Activated naive CD4-positive, alpha-beta T cell treated with anti-CD3 and anti-CD28 coated beads for 36 hours (primary cell): ENCODE results near the gene SMIM13. TPM values are rescaled to one million over a fixed set of nuclear protein-coding genes. Genes with fewer than 3 reads are reported as not detected.
A peak's percentile ranks its signal among the peaks of the same experiment; 100 is the strongest.

ENCODE experiments used
- CTCF ChIA-PET: fragments of 350-600 bp; sonication (Branson Sonifier 250); formaldehyde crosslinking; loops from one replicate; lab custom pipeline; 2021; ENCODE audit warnings: antibody characterized with exemption; lab: Charles Lee
- DNase-seq: peaks from one replicate; pipeline ENCODE4 v3.0.0-alpha.2; 2020
- H3K27ac Mint-ChIP-seq: one replicate; pipeline ENCODE4 v1.8.0; 2021; ENCODE audit warnings: mild to moderate bottlenecking, mixed read lengths
- H3K27me3 Mint-ChIP-seq: one replicate; pipeline ENCODE4 v1.8.0; 2021; ENCODE audit warnings: low read depth, mixed read lengths
- H3K36me3 Mint-ChIP-seq: one replicate; pipeline ENCODE4 v1.8.0; 2021; ENCODE audit warnings: low read depth, mixed read lengths
- H3K4me1 Mint-ChIP-seq: one replicate; pipeline ENCODE4 v1.8.0; 2021; ENCODE audit warnings: low read depth, mixed read lengths
- H3K4me3 Mint-ChIP-seq: one replicate; pipeline ENCODE4 v1.8.0; 2021; ENCODE audit warnings: mild to moderate bottlenecking, moderate library complexity, mixed read lengths
- H3K9me3 Mint-ChIP-seq: one replicate; pipeline ENCODE4 v1.8.0; 2021; ENCODE audit warnings: mixed read lengths
- intact Hi-C: fragments of 100-400 bp; cut with micrococcal nuclease; formaldehyde crosslinking; loops from one replicate; pipeline ENCODE4 v1.15.1; 2023
- total RNA-seq, 2 experiments: library from RNA; stranded (reverse); gene quantifications; one replicate each; pipeline ENCODE4 v1.2.3, GENCODE V29; 2021

Gene SMIM13
- 1 to 10 TPM; 5.7 to 7.1 TPM for total RNA-seq

- intact Hi-C loops = loop anchor here (1.0 to 10.0 kb wide), 14 partner anchors 33 to 690 kb away; partner anchors contain the start of genes C6orf52, MAK, NEDD9 and PAK1IP1
- Mint-ChIP-seq H3K27me3 (no peaks in the 10 kb centered on the region), H3K4me1 (peaks cover 27% of the 10 kb centered on the region), H3K27ac (peak within 1 kb of the TSS; percentile 96), H3K9me3 (no peaks in the 10 kb centered on the region), H3K36me3 (peaks cover 6% of the 10 kb centered on the region), H3K4me3 (peak within 1 kb of the TSS; percentile 92)
- peak; percentile 98 for DNase-seq
- CTCF ChIA-PET = interaction anchor here (0.8 kb wide), 1 partner anchor 14 kb away, joined by 3 read pairs; no protein-coding TSS in a partner anchor
These were observed at the start of gene SMIM13 for GRCh38 chr6:11093626-11094410. TSS of gene SMIM13 (plus strand) at chr6:11093834. CDS start at chr6:11094314, 480 bp downstream.

DNA sequence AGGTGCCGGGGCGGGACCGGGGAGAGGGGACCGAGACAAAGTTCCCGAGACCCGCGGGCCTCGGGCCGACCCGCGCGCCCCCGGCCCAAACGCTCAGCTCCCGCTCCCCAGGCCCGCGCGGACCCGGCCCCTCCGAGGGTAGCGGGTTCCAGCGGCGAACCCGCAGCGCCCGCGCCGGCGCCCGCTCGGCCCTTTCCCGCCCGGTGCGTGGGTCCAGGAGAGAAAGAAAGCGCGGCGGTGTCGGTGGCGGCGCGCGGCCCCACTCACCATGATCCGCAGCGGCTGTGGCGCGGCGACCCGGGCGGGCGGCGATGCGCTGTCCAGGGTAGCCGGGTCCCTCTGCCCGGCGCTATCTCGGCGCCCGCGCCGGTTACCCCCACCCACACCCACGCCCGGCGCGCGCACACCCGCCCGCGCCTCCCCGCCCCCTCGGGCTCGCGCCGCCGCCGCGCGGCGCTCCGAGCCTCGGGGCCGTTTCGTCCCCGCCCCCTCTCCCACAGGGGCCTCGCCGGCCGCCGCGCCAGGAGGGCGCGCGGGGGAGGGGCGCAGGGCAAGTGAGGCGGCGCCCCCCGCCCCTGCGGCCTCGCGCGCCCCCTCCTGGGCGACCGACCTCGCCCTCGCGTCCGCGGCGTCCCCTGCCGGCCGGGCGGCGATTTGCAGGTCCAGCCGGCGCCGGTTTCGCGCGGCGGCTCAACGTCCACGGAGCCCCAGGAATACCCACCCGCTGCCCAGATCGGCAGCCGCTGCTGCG lies 49.5 kb upstream of the SMIM13 start, which contains the start of gene ELOVL2:
Gene ELOVL2 (minus strand): TSS at position 345 of the 751 bp plus-strand sequence. CDS start 75 bp downstream, at position 270.
- Mint-ChIP-seq H3K27ac (no peak within 1 kb of the TSS), H3K9me3 (no peaks in the 10 kb centered on the region), H3K27me3 (peaks cover 52% of the 10 kb centered on the region), H3K36me3 (no peaks in the 10 kb centered on the region), H3K4me3 (peak within 1 kb of the TSS; percentile 64), H3K4me1 (peaks cover 12% of the 10 kb centered on the region)
- DNase-seq = peak; percentile 12
- CTCF ChIA-PET = interaction anchor here (0.6 kb wide), 1 partner anchor 17 kb away, joined by 3 read pairs; no protein-coding TSS in a partner anchor
- intact Hi-C loops = loop anchor here (1.0 kb wide), 1 partner anchor 90 kb away; no protein-coding TSS in a partner anchor

GRCh38 chr6:11044712-11045167 lies 48.9 kb upstream of the SMIM13 start:
- Mint-ChIP-seq H3K9me3 (no peaks in the 10 kb centered on the region), H3K36me3 (no peaks in the 10 kb centered on the region), H3K27ac (no peak overlapping the region), H3K4me1 (peaks cover 12% of the 10 kb centered on the region), H3K27me3 (peaks cover 54% of the 10 kb centered on the region), H3K4me3 (peak overlapping the region; percentile 64)
- no peak for DNase-seq
- intact Hi-C loops = loop anchor here (1.0 kb wide), 1 partner anchor 90 kb away; no protein-coding TSS in a partner anchor
- CTCF ChIA-PET = no interaction called here

- Mint-ChIP-seq H3K4me1 (no peaks in the 10 kb centered on the region), H3K27ac (no peak overlapping the region), H3K9me3 (no peaks in the 10 kb centered on the region), H3K36me3 (no peaks in the 10 kb centered on the region), H3K4me3 (no peak overlapping the region), H3K27me3 (peaks cover 34% of the 10 kb centered on the region)
- CTCF ChIA-PET = no interaction called here
- DNase-seq = no peak
- intact Hi-C loops = no loop called here
These were observed 42.9 kb upstream of the SMIM13 start for GRCh38 chr6:11050731-11051130.

- peaks cover 18% of the 10 kb centered on the region for H3K27me3 Mint-ChIP-seq
- no peak for DNase-seq
- no peaks in the 10 kb centered on the region for H3K9me3 Mint-ChIP-seq
- no peaks in the 10 kb centered on the region for H3K36me3 Mint-ChIP-seq
- H3K4me1 Mint-ChIP-seq = no peaks in the 10 kb centered on the region
- H3K4me3 Mint-ChIP-seq = no peak overlapping the region
- intact Hi-C loops = no loop called here
- CTCF ChIA-PET = interaction anchor here (0.6 to 1.6 kb wide), 2 partner anchors 11 to 99 kb away, joined by 3 to 6 read pairs; no protein-coding TSS in a partner anchor
- H3K27ac Mint-ChIP-seq = no peak overlapping the region
These were observed 40.3 kb upstream of the SMIM13 start for GRCh38 chr6:11053307-11053706.

- H3K36me3 Mint-ChIP-seq = no peaks in the 10 kb centered on the region
These were observed 38.9 kb upstream of the SMIM13 start for GRCh38 chr6:11054722-11055121.

GRCh38 chr6:11055127-11055627 lies 38.5 kb upstream of the SMIM13 start:
- H3K27me3 Mint-ChIP-seq = peaks cover 9% of the 10 kb centered on the region
- no peaks in the 10 kb centered on the region for H3K36me3 Mint-ChIP-seq
- H3K4me1 Mint-ChIP-seq = no peaks in the 10 kb centered on the region
- DNase-seq = no peak
- CTCF ChIA-PET = interaction anchor here (0.7 to 1.3 kb wide), 3 partner anchors 8 to 577 kb away, joined by 3 to 4 read pairs (median 4); no protein-coding TSS in a partner anchor
- H3K4me3 Mint-ChIP-seq = no peak overlapping the region
- H3K27ac Mint-ChIP-seq = no peak overlapping the region
- intact Hi-C loops = no loop called here
- no peaks in the 10 kb centered on the region for H3K9me3 Mint-ChIP-seq

More at GRCh38 chr6:11054722-11055121, 38.9 kb upstream of the SMIM13 start:
- CTCF ChIA-PET = interaction anchor here (0.9 to 1.3 kb wide), 2 partner anchors 14 to 576 kb away, joined by 4 read pairs; no protein-coding TSS in a partner anchor
- Mint-ChIP-seq H3K9me3 (no peaks in the 10 kb centered on the region), H3K4me1 (no peaks in the 10 kb centered on the region), H3K27ac (no peak overlapping the region), H3K27me3 (peaks cover 10% of the 10 kb centered on the region), H3K4me3 (no peak overlapping the region)
- no peak for DNase-seq
- intact Hi-C loops = no loop called here

DNA sequence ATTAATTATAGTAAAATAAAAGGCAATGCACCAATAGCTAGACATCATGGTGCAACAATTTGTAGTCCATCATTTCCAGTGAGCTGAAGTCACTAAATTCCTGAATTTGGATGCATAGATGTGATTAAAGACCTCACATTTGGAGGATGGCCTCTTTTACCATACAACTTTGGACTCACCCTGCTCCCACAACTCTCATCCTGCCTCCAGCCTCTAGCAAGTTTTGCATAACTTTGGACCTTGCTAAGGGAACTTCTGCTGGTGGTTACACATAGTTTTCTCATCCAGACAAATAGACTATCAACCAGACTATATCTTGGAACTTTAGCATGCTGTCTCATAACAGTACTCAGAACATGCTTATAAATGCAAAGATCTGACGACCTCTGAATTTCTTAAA lies 36.8 kb upstream of the SMIM13 start:
- no peaks in the 10 kb centered on the region for H3K9me3 Mint-ChIP-seq
- CTCF ChIA-PET = interaction anchor here (0.5 to 0.8 kb wide), 2 partner anchors 102 to 1236 kb away, joined by 3 read pairs; no protein-coding TSS in a partner anchor
- H3K4me1 Mint-ChIP-seq = no peaks in the 10 kb centered on the region

GRCh38 chr6:11058406-11058805 lies 35.2 kb upstream of the SMIM13 start:
- Mint-ChIP-seq H3K4me3 (no peak overlapping the region), H3K36me3 (no peaks in the 10 kb centered on the region), H3K4me1 (no peaks in the 10 kb centered on the region), H3K27me3 (peaks cover under 1% of the 10 kb centered on the region), H3K27ac (no peak overlapping the region), H3K9me3 (no peaks in the 10 kb centered on the region)
- intact Hi-C loops = no loop called here
- no peak for DNase-seq
- CTCF ChIA-PET = no interaction called here

More for the DNA sequence above, 36.8 kb upstream of the SMIM13 start:
- Mint-ChIP-seq H3K27me3 (peaks cover 4% of the 10 kb centered on the region), H3K36me3 (no peaks in the 10 kb centered on the region), H3K27ac (no peak overlapping the region), H3K4me3 (no peak overlapping the region)
- intact Hi-C loops = no loop called here
- DNase-seq = no peak

- intact Hi-C loops = no loop called here
- H3K9me3 Mint-ChIP-seq = no peaks in the 10 kb centered on the region
- CTCF ChIA-PET = no interaction called here
- H3K27me3 Mint-ChIP-seq = peaks cover 3% of the 10 kb centered on the region
- no peak overlapping the region for H3K27ac Mint-ChIP-seq
- H3K36me3 Mint-ChIP-seq = no peaks in the 10 kb centered on the region
- H3K4me3 Mint-ChIP-seq = no peak overlapping the region
- no peaks in the 10 kb centered on the region for H3K4me1 Mint-ChIP-seq
- no peak for DNase-seq
These were observed 31.6 kb upstream of the SMIM13 start for GRCh38 chr6:11062083-11062482.

DNA sequence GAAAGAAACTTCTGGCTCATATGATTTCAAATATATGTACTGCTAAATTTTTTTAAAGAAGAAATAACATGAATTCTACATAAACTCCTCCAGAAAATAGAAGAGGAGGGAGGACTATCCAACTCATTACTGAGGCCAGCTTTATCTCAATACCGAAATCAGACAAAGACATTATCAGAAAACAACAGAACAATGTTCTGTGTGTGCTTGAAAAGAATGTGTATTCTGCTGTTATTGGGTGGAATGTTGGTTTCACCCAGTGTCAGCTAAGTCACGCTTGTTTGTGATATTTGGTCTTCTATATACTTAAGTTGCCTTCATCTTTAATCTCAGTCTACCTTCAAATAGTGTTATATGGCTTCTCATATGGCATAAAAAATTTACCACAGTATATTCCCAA lies 30.9 kb upstream of the SMIM13 start:
- intact Hi-C loops = no loop called here
- no peaks in the 10 kb centered on the region for H3K9me3 Mint-ChIP-seq
- no peaks in the 10 kb centered on the region for H3K4me1 Mint-ChIP-seq
- H3K27me3 Mint-ChIP-seq = peaks cover 3% of the 10 kb centered on the region
- H3K4me3 Mint-ChIP-seq = no peak overlapping the region
- no peak for DNase-seq
- CTCF ChIA-PET = no interaction called here
- no peaks in the 10 kb centered on the region for H3K36me3 Mint-ChIP-seq
- no peak overlapping the region for H3K27ac Mint-ChIP-seq

GRCh38 chr6:11064836-11065235 lies 28.8 kb upstream of the SMIM13 start:
- CTCF ChIA-PET = interaction anchor here (0.6 to 1.5 kb wide), 5 partner anchors 10 to 217 kb away, joined by 3 to 6 read pairs (median 4); no protein-coding TSS in a partner anchor
- DNase-seq = no peak
- H3K4me3 Mint-ChIP-seq = no peak overlapping the region
- H3K4me1 Mint-ChIP-seq = no peaks in the 10 kb centered on the region
- H3K36me3 Mint-ChIP-seq = no peaks in the 10 kb centered on the region
- intact Hi-C loops = no loop called here
- no peaks in the 10 kb centered on the region for H3K9me3 Mint-ChIP-seq
- no peak overlapping the region for H3K27ac Mint-ChIP-seq
- H3K27me3 Mint-ChIP-seq = peaks cover 3% of the 10 kb centered on the region
